Right renal pelvis (tissue), 4 donors: ENCODE measurements around the gene SMYD3. TPM values are rescaled to one million over a fixed set of nuclear protein-coding genes. Genes with fewer than 3 reads are reported as not detected.
"Not testable (repeated sequence)": the region's sequence is repeated elsewhere in the genome, so short reads cannot be mapped to it uniquely, and the experiment has no call there.

Source experiments
- DNase-seq, 4 donors: peaks; one replicate each; pipeline ENCODE4 v3.0.0-alpha.2; 2013; ENCODE audit warnings: low read depth in 4 of 4, low spot score in 3 of 4, missing footprints in 1 of 4
- polyA plus RNA-seq, 4 donors: library from polyadenylated mRNA; unstranded; fragments of 120-200 nt; gene quantifications; one replicate each; pipeline ENCODE4 v1.2.1, GENCODE V29; 2013; ENCODE audit not compliant: insufficient read length in 4 of 4

The SMYD3 gene
- polyA plus RNA-seq, 4 donors: 25.1 to 36.1 (median 27.5) TPM

GRCh38 chr1:246367041-246367440 is 140.0 kb downstream of the SMYD3 start:
- DNase-seq: no peak

DNA sequence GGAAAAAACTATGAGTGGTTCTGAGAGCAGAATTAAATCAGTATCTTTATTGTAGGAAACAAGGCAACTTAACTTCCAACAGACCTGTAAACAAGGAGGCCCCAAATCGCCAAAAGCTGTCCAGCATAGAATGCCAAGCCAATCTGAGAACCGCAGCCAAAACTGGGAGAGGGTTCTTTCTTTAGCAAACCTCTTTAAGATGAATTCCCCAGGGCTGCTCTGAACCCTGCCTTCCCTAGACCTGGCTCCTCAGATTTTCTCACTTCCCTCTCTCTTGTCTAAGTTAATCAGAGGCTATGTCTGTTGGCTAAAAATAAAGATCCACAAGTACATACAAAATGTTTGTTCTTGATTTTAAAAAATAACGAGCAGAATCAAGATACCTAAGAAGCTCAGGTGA is 141.4 kb downstream of the SMYD3 start:
- DNase-seq: no peak

- DNase-seq: no peak
Measured at GRCh38 chr1:246364415-246364941, 142.6 kb downstream of the SMYD3 start.

DNA sequence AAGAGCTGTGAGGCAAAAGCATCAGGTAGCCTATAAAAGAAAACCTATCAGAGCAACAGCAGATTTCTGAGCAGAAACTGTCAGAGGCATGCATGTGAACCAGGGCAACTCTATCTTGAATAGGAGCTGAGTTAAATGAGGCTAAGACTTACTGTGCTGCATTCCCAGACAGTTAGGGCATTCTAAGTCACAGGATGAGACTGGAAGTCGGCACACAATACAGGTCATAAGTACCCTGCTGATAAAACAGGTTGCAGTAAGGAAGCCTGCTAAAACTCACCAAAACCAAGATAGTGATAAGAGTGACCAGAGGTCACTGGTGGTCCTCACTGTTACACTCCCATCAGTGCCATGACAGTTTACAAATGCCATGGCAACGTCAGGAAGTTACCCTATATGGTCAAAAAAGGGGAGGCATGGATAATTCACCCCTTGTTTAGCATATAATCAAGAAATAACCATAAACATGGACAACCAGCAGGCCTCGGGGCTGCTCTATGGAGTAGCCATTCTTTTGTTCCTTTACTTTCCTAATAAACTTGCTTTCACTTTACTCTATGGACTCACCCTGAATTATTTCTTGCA is 150.0 kb downstream of the SMYD3 start:
- not testable (repeated sequence) for DNase-seq

DNA sequence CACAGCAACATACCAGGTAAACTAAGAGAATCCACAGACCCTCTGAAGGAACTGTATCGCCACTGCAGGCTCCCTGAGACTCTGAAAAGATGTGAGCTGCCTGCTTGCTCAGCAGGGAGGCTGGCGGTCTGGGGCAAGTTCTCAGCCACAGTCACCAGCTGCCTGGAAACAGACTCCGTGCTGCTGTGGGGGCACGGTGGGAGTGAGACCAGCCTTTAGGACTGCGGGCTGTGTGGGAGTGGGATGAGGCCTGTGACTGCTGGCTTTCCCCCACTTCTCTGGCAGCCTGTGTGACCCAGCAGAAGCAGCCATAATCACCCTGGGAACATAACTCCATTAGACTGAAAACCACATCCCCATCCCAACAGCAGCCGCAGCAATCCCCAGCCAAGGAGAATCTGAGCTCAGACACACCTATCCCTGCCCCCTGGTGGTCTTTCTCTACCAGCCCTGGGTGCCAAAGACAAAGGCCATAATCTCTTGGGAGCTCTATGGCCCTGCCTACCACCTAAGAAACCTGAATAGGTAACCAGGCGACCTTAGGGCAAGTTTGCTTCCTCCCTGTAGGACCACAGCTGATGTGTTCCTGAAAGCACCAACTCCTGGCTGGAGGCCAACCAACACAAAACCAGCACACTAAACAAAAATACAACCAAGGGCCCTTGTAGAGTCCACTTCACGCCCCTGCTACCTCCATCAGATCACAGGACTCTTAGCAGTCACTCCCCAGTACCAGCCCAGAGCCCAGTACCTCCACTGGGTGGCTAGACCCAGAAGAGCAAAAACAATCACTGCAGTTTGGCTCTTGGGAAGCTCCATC is 151.5 kb downstream of the SMYD3 start:
- DNase-seq: no peak

DNA sequence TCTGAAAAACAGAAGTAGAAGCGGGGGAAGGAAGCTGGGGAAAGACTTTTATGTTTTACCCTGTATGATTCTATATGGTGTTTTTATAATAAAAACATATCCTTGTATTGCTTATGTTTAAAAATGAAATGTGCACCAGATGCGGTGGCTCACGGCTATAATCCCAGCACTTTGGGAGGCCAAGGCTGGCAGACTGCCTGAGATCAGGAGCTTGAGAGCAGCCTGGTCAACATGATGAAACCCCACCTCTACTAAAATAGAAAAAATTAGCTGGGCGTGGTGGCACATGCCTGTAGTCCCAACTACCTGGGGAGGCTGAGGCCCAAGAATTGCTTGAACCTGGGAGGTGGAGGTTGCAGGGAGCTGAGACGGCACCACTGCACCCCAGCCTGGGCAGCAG is 155.4 kb downstream of the SMYD3 start:
- DNase-seq: no peak

GRCh38 chr1:246350745-246351144 is 156.3 kb downstream of the SMYD3 start:
- DNase-seq: no peak

DNA sequence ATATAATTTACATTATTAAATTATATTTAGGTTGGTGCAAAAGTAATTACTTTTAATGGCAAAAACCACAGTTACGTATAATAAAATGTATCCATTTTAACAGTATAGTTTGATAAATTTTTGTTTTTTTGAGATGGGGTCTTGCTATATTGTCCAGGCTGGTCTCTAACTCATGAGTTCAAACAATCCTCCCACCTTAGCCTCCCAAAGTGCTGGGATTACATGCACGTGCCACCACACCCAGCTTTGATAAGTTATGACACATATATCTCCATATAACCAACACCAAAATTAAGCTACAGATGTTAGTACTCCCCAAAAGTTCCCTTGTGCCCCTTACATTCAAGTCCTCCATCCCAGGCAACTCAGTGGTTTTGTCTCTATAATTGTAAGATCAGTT is 163.1 kb downstream of the SMYD3 start:
- no peak for DNase-seq

GRCh38 chr1:246343251-246343650 is 163.8 kb downstream of the SMYD3 start:
- DNase-seq: no peak

- DNase-seq: no peak
Measured at GRCh38 chr1:246338546-246338945, 168.5 kb downstream of the SMYD3 start.

GRCh38 chr1:246338098-246338497 is 169.0 kb downstream of the SMYD3 start:
- DNase-seq: no peak

DNA sequence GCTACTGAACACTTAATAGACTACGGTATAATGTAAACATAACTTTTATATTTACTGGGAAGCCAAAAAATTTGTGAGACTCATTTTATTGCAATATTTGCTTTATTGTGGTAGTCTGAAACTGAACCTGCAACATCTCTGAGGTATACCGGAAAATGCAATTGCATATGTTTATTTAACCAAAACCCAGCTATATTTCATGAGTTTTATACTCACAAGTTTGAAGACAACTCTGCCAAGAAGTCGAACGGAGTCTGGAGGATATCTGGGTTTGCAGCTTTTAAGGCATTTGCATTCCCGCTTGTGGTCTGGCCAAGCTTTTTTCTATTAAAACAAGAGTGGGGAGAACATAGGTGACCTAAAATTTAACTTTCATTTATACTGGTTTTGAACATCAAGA is 171.9 kb downstream of the SMYD3 start:
- no peak for DNase-seq

DNA sequence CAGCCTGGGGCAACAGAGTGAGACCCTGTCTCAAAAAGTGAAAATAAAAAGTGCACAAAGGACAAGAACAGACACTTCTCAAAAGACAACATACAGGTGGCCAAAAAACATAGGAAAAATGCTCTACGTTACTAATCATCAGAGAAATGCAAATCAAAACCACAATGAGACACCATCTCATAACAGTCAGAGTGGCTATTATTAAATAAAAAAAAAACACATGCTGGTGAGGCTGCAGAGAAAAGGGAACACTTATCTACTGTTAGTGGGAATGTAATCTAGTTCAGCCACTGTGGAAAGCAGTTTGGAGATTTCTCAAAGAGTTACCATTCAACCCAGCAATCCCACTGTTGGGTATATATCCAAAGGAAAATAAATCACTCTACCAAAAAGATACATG is 173.2 kb downstream of the SMYD3 start:
- DNase-seq: no peak

DNA sequence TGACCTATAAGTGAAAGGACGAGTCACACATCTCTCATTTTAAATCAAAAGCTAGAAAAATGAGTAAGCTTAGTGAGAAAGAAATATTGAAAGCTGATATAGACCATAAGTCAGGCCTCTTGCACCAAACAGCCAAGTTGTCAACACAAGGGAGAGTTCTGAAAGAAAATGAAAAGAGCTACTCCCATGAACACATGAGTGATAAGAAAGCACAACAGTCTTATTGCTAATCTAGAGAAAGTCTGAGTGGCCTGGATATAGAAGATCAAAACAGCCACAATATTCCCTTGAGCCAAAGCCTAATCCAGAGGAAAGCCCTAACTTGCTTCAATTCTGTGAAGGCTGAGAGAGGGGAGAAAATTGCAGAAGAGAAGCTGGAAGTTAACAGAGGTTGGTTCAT is 175.0 kb downstream of the SMYD3 start:
- no peak for DNase-seq

DNA sequence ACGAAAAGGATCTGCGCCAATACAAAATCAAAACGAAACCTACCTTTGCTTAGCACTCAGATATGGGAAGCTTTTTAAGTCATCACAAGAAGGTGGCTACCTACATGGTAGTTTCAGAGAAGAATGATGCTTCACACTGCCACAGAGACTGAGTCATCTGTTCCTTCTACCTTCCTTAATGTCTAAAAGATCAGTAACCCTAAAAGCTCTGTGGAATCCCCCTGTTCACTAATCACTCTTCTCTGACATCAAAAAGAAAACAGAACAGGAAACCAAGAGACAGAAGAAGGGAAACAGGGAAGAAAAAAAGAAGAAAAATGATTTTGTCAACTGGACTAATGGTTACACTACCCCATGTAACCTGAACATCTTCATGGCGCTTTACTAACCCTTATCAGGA is 177.2 kb downstream of the SMYD3 start:
- DNase-seq: no peak

DNA sequence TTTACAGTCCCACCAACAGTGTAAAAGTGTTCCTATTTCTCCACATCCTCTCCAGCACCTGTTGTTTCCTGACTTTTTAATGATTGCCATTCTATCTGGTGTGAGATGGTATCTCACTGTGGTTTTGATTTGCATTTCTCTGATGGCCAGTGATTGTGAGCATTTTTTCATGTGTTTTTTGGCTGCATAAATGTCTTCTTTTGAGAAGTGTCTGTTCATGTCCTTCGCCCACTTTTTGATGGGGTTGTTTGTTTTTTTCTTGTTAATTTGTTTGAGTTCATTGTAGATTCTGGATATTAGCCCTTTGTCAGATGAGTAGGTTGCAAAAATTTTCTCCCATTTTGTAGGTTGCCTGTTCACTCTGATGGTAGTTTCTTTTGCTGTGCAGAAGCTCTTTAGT is 177.8 kb downstream of the SMYD3 start:
- DNase-seq: not testable (repeated sequence)

GRCh38 chr1:246324711-246325110 is 182.4 kb downstream of the SMYD3 start:
- no peak for DNase-seq

DNA sequence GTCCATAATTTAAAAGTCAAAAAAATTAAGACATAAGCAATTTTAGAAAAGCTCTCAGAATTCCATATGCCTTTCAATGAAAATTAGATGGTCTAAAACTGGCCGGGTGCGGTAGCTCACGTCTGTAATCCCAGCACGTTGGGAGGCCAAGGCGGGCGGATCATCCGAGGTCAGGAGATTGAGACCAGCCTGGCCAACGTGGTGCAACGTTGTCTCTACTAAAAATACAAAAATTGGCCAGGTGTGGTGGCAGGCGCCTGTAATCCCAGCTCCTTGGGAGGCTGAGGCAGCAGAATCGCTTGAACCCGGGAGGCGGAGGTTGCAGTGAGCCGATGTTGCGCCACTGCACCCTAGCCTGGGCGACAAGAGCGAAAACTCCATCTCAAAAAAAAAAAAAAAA is 183.0 kb downstream of the SMYD3 start:
- not testable (repeated sequence) for DNase-seq

DNA sequence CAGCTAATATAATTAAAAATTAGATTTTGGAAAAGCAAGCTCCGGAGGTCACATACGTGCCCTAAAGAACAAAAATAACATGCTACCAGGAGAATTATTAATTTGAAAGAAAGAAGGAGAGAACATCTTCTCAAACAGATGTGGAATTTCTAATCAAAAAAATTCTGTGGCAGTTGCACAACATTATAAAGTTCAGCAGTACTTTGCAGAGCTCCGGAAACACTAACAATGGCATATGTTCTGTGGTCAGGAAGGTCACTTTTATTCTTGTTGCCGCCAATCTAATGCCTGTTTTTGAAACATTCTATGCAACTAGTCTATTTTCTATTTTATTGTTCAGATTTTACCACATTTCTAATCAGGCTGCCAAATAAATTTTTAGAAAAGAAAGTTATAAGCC is 186.8 kb downstream of the SMYD3 start:
- no peak for DNase-seq

DNA sequence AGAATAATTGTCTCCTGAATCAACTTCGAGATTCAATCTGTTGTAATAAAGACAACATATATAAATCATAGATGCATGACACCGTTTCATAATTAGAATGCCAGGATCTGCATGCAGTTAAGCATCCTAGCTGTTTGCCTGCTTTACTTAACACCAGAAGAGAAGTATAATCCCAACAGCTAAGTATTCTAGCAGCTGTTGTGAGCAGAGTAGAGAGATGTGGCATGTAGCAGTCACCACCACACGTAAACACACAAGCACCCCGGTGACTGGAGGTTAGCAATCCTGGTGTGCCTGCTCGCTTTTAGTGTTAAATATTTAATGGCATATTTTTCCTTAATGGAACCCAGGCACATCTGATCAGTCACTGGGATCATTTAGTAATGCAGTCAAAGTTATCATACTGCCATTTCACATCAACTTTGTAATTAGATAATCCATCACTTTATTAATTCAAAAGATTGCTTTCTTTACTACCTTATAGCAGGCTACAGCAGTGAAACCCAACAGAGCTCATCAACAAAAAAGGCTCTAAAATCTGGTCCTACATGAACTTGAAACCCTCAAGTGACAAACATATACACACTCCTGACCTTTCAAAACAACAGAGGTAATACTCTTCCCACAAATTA is 187.9 kb downstream of the SMYD3 start:
- no peak for DNase-seq

DNA sequence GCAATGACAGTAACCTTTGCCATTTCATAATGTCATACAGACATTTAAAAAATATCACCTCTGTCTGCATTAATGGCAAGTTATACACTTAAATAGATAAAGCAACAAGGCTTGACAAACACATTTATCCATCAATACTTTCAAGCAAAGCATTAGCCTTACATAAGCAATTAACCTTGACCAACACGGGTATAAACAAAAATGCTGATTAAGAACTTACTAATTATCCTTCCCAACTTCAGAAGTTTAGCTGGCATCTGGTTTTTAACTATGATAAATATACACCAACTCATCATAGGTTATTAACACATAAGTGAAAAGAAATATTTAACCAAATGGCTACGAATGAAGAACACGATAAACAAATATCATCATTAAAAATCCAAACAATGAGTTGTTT is 188.5 kb downstream of the SMYD3 start:
- DNase-seq: no peak

GRCh38 chr1:246318036-246318359 is 189.1 kb downstream of the SMYD3 start:
- DNase-seq: no peak
